ENCODE results near the gene KANSL1. TPM values are rescaled to one million over a fixed set of nuclear protein-coding genes. Genes with fewer than 3 reads are reported as not detected.

KANSL1 gene
- polyA plus RNA-seq, 1 donor from 2014 or later = 65.0 TPM

- Histone ChIP-seq H2AFZ (ENCODE audit: low read depth, low read length) (no peak overlapping the region), H3K4me2 (ENCODE audit: low read length) (no peak overlapping the region), H4K20me1 (ENCODE audit: insufficient read depth) (no peaks in the 10 kb centered on the region), H3K79me2 (replicated peaks; ENCODE audit: insufficient read depth, low read length) (no peaks in the 10 kb centered on the region), H3K9ac (ENCODE audit: low read length) (no peak overlapping the region), H3K9me3 (ENCODE audit: low read length) (no peaks in the 10 kb centered on the region), H3K4me3 (ENCODE audit: low read length) (no peak overlapping the region), H3K27me3 (ENCODE audit: insufficient read depth, low read depth, low read length) (no peaks in the 10 kb centered on the region), H3K27ac (ENCODE audit: low read length) (no peak overlapping the region), H3K9me2 (ENCODE audit: insufficient read depth, low read length) (no peaks in the 10 kb centered on the region), H3F3A (ENCODE audit: insufficient read depth, low read length, poor library complexity, severe bottlenecking) (no peaks in the 10 kb centered on the region), H3K36me3 (ENCODE audit: insufficient read depth, low read length) (no peaks in the 10 kb centered on the region)
- no peak for TF ChIP-seq MXI1 (conservative IDR thresholded peaks at IDR 0.05; ENCODE audit: poor library complexity, severe bottlenecking)
- TF ChIP-seq RAD21 (conservative IDR thresholded peaks at IDR 0.05) = no peak
- no peak for TF ChIP-seq SMC3 (conservative IDR thresholded peaks at IDR 0.05; ENCODE audit: poor library complexity)
These were observed 208.9 kb downstream of the KANSL1 start for GRCh38 chr17:45984368-45984767.

GRCh38 chr17:45983614-45984310, 209.5 kb downstream of the KANSL1 start:
- Histone ChIP-seq H3K36me3 (ENCODE audit: insufficient read depth, low read length) (no peaks in the 10 kb centered on the region), H3F3A (ENCODE audit: insufficient read depth, low read length, poor library complexity, severe bottlenecking) (no peaks in the 10 kb centered on the region), H3K4me3 (ENCODE audit: low read length) (no peak overlapping the region), H3K4me2 (ENCODE audit: low read length) (no peak overlapping the region), H2AFZ (ENCODE audit: low read depth, low read length) (no peak overlapping the region), H3K27ac (ENCODE audit: low read length) (no peak overlapping the region), H3K79me2 (replicated peaks; ENCODE audit: insufficient read depth, low read length) (no peaks in the 10 kb centered on the region), H3K9ac (ENCODE audit: low read length) (no peak overlapping the region), H4K20me1 (ENCODE audit: insufficient read depth) (no peaks in the 10 kb centered on the region), H3K9me2 (ENCODE audit: insufficient read depth, low read length) (no peaks in the 10 kb centered on the region), H3K9me3 (ENCODE audit: low read length) (no peaks in the 10 kb centered on the region), H3K27me3 (ENCODE audit: insufficient read depth, low read depth, low read length) (no peaks in the 10 kb centered on the region)
- TF ChIP-seq RAD21 (conservative IDR thresholded peaks at IDR 0.05) (no peak), EP300 (conservative IDR thresholded peaks at IDR 0.05; ENCODE audit: poor library complexity, severe bottlenecking) (no peak), TAF1 (IDR thresholded peaks at IDR 0.05; ENCODE audit: low read depth) (no peak), REST (IDR thresholded peaks at IDR 0.05; ENCODE audit: borderline replicate concordance) (no peak)

GRCh38 chr17:45982791-45983613, 210.2 kb downstream of the KANSL1 start:
- H3K9me2 ChIP-seq (ENCODE audit: insufficient read depth, low read length) = no peaks in the 10 kb centered on the region
- H3K4me2 ChIP-seq (ENCODE audit: low read length) = no peak overlapping the region
- H3K9ac ChIP-seq (ENCODE audit: low read length) = no peak overlapping the region
- H3K79me2 ChIP-seq (replicated peaks; ENCODE audit: insufficient read depth, low read length) = no peaks in the 10 kb centered on the region
- no peak overlapping the region for H3K27ac ChIP-seq (ENCODE audit: low read length)
- H2AFZ ChIP-seq (ENCODE audit: low read depth, low read length) = no peak overlapping the region
- no peaks in the 10 kb centered on the region for H3K27me3 ChIP-seq (ENCODE audit: insufficient read depth, low read depth, low read length)
- H3K36me3 ChIP-seq (ENCODE audit: insufficient read depth, low read length) = no peaks in the 10 kb centered on the region
- H3K4me3 ChIP-seq (ENCODE audit: low read length) = no peak overlapping the region
- no peaks in the 10 kb centered on the region for H3F3A ChIP-seq (ENCODE audit: insufficient read depth, low read length, poor library complexity, severe bottlenecking)
- TF ChIP-seq REST (IDR thresholded peaks at IDR 0.05; ENCODE audit: borderline replicate concordance) = no peak
- no peak for TF ChIP-seq MXI1 (conservative IDR thresholded peaks at IDR 0.05; ENCODE audit: poor library complexity, severe bottlenecking)
- H4K20me1 ChIP-seq (ENCODE audit: insufficient read depth) = no peaks in the 10 kb centered on the region
- H3K9me3 ChIP-seq (ENCODE audit: low read length) = no peaks in the 10 kb centered on the region
